WI38 (cell line): ENCODE measurements around the gene FAM47E.

Experiments used
- H3K4me3 ChIP-seq: 2 replicates; pipeline ENCODE4 v1.5.1; 2011; ENCODE audit warnings: low read depth, mild to moderate bottlenecking, control low read depth, low read length
- CTCF ChIP-seq: IDR thresholded peaks from 2 replicates; pipeline ENCODE4 v1.5.1; 2012; ENCODE audit warnings: low read depth, mild to moderate bottlenecking, control low read depth, low read length

FAM47E gene

GRCh38 chr4:76253511-76253910 is 2.0 kb downstream of the FAM47E start:
- no peak for TF ChIP-seq CTCF
- H3K4me3 ChIP-seq, result no peak overlapping the region

- no peak for TF ChIP-seq CTCF
- H3K4me3 ChIP-seq, result no peak overlapping the region
Measured at GRCh38 chr4:76256032-76256431, 4.5 kb downstream of the FAM47E start.

GRCh38 chr4:76256968-76257367 is 5.4 kb downstream of the FAM47E start:
- H3K4me3 ChIP-seq, result no peak overlapping the region
- no peak for TF ChIP-seq CTCF

- TF ChIP-seq CTCF, result no peak
Measured at GRCh38 chr4:76257824-76258223, 6.3 kb downstream of the FAM47E start.

GRCh38 chr4:76260571-76260970 is 9.1 kb downstream of the FAM47E start:
- no peak for TF ChIP-seq CTCF
- H3K4me3 ChIP-seq, result no peak overlapping the region

More at GRCh38 chr4:76257824-76258223, 6.3 kb downstream of the FAM47E start:
- no peak overlapping the region for H3K4me3 ChIP-seq

- H3K4me3 ChIP-seq, result no peak overlapping the region
- no peak for TF ChIP-seq CTCF
Measured at GRCh38 chr4:76265631-76266218, 14.2 kb downstream of the FAM47E start.

GRCh38 chr4:76266627-76267026 is 15.1 kb downstream of the FAM47E start:
- H3K4me3 ChIP-seq, result no peak overlapping the region
- no peak for TF ChIP-seq CTCF
